Measurements from ENCODE around the gene ATL3.

ATL3 gene

GRCh38 chr11:63670433-63671321 is 499 bp downstream of the ATL3 start:
- no peaks in the 10 kb centered on the region for H3F3A ChIP-seq (ENCODE audit: low read depth)
- H3K9ac ChIP-seq (ENCODE audit: low read depth, low read length, poor library complexity, severe bottlenecking): peak overlapping the region; percentile 95
- H3K4me3 ChIP-seq (ENCODE audit: low read length, poor library complexity, severe bottlenecking): peak overlapping the region; percentile 78
- no peaks in the 10 kb centered on the region for H3K27me3 ChIP-seq (ENCODE audit: insufficient read depth, low read length, poor library complexity, severe bottlenecking)
- H3K36me3 ChIP-seq (ENCODE audit: insufficient read depth, low read length): no peaks in the 10 kb centered on the region
- no peaks in the 10 kb centered on the region for H3K9me2 ChIP-seq (replicated peaks; ENCODE audit: low read depth, low read length)
- peaks cover 54% of the 10 kb centered on the region for H3K79me2 ChIP-seq (ENCODE audit: insufficient read depth, low read length)
- peaks cover 48% of the 10 kb centered on the region for H4K20me1 ChIP-seq (ENCODE audit: insufficient read depth, low read length, poor library complexity, severe bottlenecking)
- peak overlapping the region; percentile 91 for H2AFZ ChIP-seq (ENCODE audit: low read length)
- peak overlapping the region; percentile 81 for H3K4me2 ChIP-seq (ENCODE audit: low read depth, low read length, poor library complexity, severe bottlenecking)
- TF ChIP-seq, protein P1, sequence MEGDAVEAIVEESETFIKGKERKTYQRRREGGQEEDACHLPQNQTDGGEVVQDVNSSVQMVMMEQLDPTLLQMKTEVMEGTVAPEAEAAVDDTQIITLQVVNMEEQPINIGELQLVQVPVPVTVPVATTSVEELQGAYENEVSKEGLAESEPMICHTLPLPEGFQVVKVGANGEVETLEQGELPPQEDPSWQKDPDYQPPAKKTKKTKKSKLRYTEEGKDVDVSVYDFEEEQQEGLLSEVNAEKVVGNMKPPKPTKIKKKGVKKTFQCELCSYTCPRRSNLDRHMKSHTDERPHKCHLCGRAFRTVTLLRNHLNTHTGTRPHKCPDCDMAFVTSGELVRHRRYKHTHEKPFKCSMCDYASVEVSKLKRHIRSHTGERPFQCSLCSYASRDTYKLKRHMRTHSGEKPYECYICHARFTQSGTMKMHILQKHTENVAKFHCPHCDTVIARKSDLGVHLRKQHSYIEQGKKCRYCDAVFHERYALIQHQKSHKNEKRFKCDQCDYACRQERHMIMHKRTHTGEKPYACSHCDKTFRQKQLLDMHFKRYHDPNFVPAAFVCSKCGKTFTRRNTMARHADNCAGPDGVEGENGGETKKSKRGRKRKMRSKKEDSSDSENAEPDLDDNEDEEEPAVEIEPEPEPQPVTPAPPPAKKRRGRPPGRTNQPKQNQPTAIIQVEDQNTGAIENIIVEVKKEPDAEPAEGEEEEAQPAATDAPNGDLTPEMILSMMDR (conservative IDR thresholded peaks at IDR 0.05; ENCODE audit: low read length): peak; percentile 57
- no peak for TF ChIP-seq EZH2phosphoT487 (IDR thresholded peaks at IDR 0.05; ENCODE audit: borderline replicate concordance)
- no peaks in the 10 kb centered on the region for H3K9me3 ChIP-seq (ENCODE audit: insufficient read depth, low read depth, low read length)
- H3K4me1 ChIP-seq (ENCODE audit: insufficient read depth, low read length, poor library complexity, severe bottlenecking): peaks cover 49% of the 10 kb centered on the region

DNA sequence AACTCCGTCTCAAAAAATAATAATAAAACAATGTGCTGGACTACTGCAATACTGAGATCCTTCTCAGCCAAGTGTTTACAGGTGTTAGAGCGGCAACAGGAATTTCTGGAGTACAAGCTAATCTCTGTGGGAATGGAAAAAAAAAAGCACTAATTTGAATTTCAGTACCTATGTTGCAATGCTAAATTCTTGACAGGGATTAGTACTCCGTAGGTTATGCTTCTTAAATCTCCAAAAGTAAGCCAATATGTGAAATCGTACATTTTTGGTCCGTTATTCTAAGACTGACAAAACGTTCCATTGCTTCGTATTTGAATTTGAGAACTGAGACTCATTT is 1.1 kb downstream of the ATL3 start:
- Histone ChIP-seq H3K9me3 (ENCODE audit: insufficient read depth, low read depth, low read length) (no peaks in the 10 kb centered on the region), H3K27me3 (ENCODE audit: insufficient read depth, low read length, poor library complexity, severe bottlenecking) (no peaks in the 10 kb centered on the region), H2AFZ (ENCODE audit: low read length) (no peak overlapping the region), H3K4me3 (ENCODE audit: low read length, poor library complexity, severe bottlenecking) (peak overlapping the region; percentile 78), H3K79me2 (ENCODE audit: insufficient read depth, low read length) (peaks cover 60% of the 10 kb centered on the region), H3F3A (ENCODE audit: low read depth) (no peaks in the 10 kb centered on the region), H3K9ac (ENCODE audit: low read depth, low read length, poor library complexity, severe bottlenecking) (peak overlapping the region; percentile 95), H4K20me1 (ENCODE audit: insufficient read depth, low read length, poor library complexity, severe bottlenecking) (peaks cover 53% of the 10 kb centered on the region), H3K36me3 (ENCODE audit: insufficient read depth, low read length) (no peaks in the 10 kb centered on the region), H3K9me2 (replicated peaks; ENCODE audit: low read depth, low read length) (no peaks in the 10 kb centered on the region), H3K4me1 (ENCODE audit: insufficient read depth, low read length, poor library complexity, severe bottlenecking) (peaks cover 49% of the 10 kb centered on the region), H3K4me2 (ENCODE audit: low read depth, low read length, poor library complexity, severe bottlenecking) (peak overlapping the region; percentile 81)
- no peak for TF ChIP-seq EZH2phosphoT487 (IDR thresholded peaks at IDR 0.05; ENCODE audit: borderline replicate concordance)
- TF ChIP-seq, protein P1 (conservative IDR thresholded peaks at IDR 0.05; ENCODE audit: low read length): no peak

DNA sequence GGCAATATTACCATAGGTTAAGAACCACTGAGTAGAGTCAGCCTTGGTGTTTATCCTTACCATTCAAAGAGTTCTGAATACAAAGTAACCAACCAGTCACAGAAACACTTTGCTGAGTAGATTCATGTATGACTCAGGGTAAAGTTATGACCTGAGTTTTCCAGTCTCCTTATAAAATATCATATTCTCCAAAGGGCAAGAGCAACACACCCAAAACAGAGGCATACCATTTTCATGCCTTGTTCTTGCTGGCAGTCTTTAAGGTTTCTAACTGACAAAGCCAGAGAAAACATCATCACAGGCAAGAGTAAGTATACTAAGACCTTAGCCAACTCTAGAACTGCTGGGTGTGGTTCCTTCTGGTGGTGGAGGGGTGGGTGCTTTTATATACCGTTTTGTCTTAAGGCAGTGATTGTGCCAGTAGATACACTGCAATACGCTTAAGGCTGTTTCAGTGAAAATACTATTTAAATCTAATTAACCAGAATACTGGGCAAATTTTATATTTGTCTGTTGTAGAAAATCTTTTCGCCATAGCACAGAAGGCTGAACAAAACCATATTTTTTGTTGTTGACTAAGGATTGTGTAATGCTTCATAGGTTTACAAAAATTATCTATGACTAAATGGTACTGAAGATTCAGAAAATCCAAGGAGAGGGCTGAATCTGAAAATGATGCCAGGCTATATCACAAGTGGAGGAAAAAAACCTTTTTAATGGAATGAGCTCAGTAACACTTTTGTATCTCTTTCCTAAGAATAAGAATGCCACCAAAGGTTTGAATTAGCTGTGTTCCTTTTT is 3.0 kb downstream of the ATL3 start:
- Histone ChIP-seq H3K9me2 (replicated peaks; ENCODE audit: low read depth, low read length) (no peaks in the 10 kb centered on the region), H3K4me2 (ENCODE audit: low read depth, low read length, poor library complexity, severe bottlenecking) (peak overlapping the region; percentile 81), H3K27me3 (ENCODE audit: insufficient read depth, low read length, poor library complexity, severe bottlenecking) (no peaks in the 10 kb centered on the region), H3K9ac (ENCODE audit: low read depth, low read length, poor library complexity, severe bottlenecking) (peak overlapping the region; percentile 47), H3K9me3 (ENCODE audit: insufficient read depth, low read depth, low read length) (no peaks in the 10 kb centered on the region), H3K4me1 (ENCODE audit: insufficient read depth, low read length, poor library complexity, severe bottlenecking) (peaks cover 53% of the 10 kb centered on the region), H3K79me2 (ENCODE audit: insufficient read depth, low read length) (peaks cover 79% of the 10 kb centered on the region), H2AFZ (ENCODE audit: low read length) (no peak overlapping the region), H3K4me3 (ENCODE audit: low read length, poor library complexity, severe bottlenecking) (peak overlapping the region; percentile 78), H4K20me1 (ENCODE audit: insufficient read depth, low read length, poor library complexity, severe bottlenecking) (peaks cover 70% of the 10 kb centered on the region), H3F3A (ENCODE audit: low read depth) (no peaks in the 10 kb centered on the region), H3K36me3 (ENCODE audit: insufficient read depth, low read length) (no peaks in the 10 kb centered on the region)
- TF ChIP-seq, protein P1 (conservative IDR thresholded peaks at IDR 0.05; ENCODE audit: low read length): no peak
- TF ChIP-seq EZH2phosphoT487 (IDR thresholded peaks at IDR 0.05; ENCODE audit: borderline replicate concordance): no peak
